H9 (cell line): Measurements from ENCODE around the gene CTF1. TPM values are rescaled to one million over a fixed set of nuclear protein-coding genes. Genes with fewer than 3 reads are reported as not detected.
A peak's percentile ranks its signal among the peaks of the same experiment; 100 is the strongest.

Experiments used
- DNase-seq: peaks from one replicate; pipeline ENCODE4 v3.0.0-alpha.2; 2017
- H2AFZ ChIP-seq: one replicate; pipeline ENCODE4 v1.6.1; 2013; ENCODE audit warnings: mild to moderate bottlenecking, low read length, control low read depth, moderate library complexity
- H2AK5ac ChIP-seq: 2 replicates; pipeline ENCODE4 v1.6.1; 2013; ENCODE audit warnings: low read length, control low read depth, mixed read lengths; ENCODE audit not compliant: insufficient read length
- H2BK120ac ChIP-seq: one replicate; pipeline ENCODE4 v1.6.1; 2013; ENCODE audit warnings: low read depth, mild to moderate bottlenecking, low read length, control low read depth, inconsistent platforms; ENCODE audit not compliant: poor library complexity, severe bottlenecking
- H2BK12ac ChIP-seq: 2 replicates; pipeline ENCODE4 v1.6.1; 2013; ENCODE audit warnings: low read length, control low read depth, mixed read lengths, low read depth; ENCODE audit not compliant: insufficient read length
- H2BK15ac ChIP-seq: 2 replicates; pipeline ENCODE4 v1.6.1; 2013; ENCODE audit warnings: low read depth, low read length, control low read depth
- H2BK20ac ChIP-seq: one replicate; pipeline ENCODE4 v1.6.1; 2013; ENCODE audit warnings: low read depth, mild to moderate bottlenecking, low read length, control low read depth, inconsistent platforms; ENCODE audit not compliant: poor library complexity, severe bottlenecking
- H2BK5ac ChIP-seq: 2 replicates; pipeline ENCODE4 v1.6.1; 2013; ENCODE audit warnings: low read length, control low read depth, mixed read lengths; ENCODE audit not compliant: insufficient read length
- H3K14ac ChIP-seq: 2 replicates; pipeline ENCODE4 v1.6.1; 2013; ENCODE audit warnings: low read length, control low read depth; ENCODE audit not compliant: insufficient read depth
- H3K18ac ChIP-seq: 2 replicates; pipeline ENCODE4 v1.6.1; 2013; ENCODE audit warnings: low read depth, mild to moderate bottlenecking, mixed read lengths, low read length, control low read depth; ENCODE audit not compliant: insufficient read length
- H3K23ac ChIP-seq: 2 replicates; pipeline ENCODE4 v1.6.1; 2013; ENCODE audit warnings: low read length, control low read depth, mixed read lengths, low read depth; ENCODE audit not compliant: insufficient read length
- H3K23me2 ChIP-seq: 2 replicates; pipeline ENCODE4 v1.6.1; 2013; ENCODE audit warnings: low read depth, mild to moderate bottlenecking, mixed read lengths, low read length, control low read depth; ENCODE audit not compliant: insufficient read length, poor library complexity, severe bottlenecking
- H3K27ac ChIP-seq: 2 replicates; pipeline ENCODE4 v1.5.1; 2013; ENCODE audit warnings: low read length, control low read depth, mixed read lengths, low read depth; ENCODE audit not compliant: insufficient read length
- H3K27me3 ChIP-seq: 2 replicates; pipeline ENCODE4 v1.6.1; 2013; ENCODE audit warnings: low read length, control low read depth, inconsistent platforms; ENCODE audit not compliant: insufficient read depth
- H3K4ac ChIP-seq: 2 replicates; pipeline ENCODE4 v1.6.1; 2013; ENCODE audit warnings: low read depth, mild to moderate bottlenecking, control low read depth, inconsistent platforms, low read length, moderate library complexity
- H3K4me1 ChIP-seq: 2 replicates; pipeline ENCODE4 v1.6.1; 2013; ENCODE audit warnings: low read length, control low read depth, inconsistent platforms; ENCODE audit not compliant: insufficient read depth
- H3K4me2 ChIP-seq: 2 replicates; pipeline ENCODE4 v1.6.1; 2013; ENCODE audit warnings: low read length, control low read depth, mixed read lengths; ENCODE audit not compliant: insufficient read length, insufficient read depth
- H3K56ac ChIP-seq: 2 replicates; pipeline ENCODE4 v1.6.1; 2013; ENCODE audit warnings: low read depth, mild to moderate bottlenecking, mixed read lengths, low read length, control low read depth; ENCODE audit not compliant: insufficient read length
- H3K79me1 ChIP-seq: 2 replicates; pipeline ENCODE4 v1.6.1; 2013; ENCODE audit warnings: low read depth, mild to moderate bottlenecking, moderate library complexity, low read length, control low read depth, inconsistent platforms; ENCODE audit not compliant: insufficient read depth, poor library complexity, severe bottlenecking
- H3K79me2 ChIP-seq: 2 replicates; pipeline ENCODE4 v1.6.1; 2013; ENCODE audit warnings: low read length, control low read depth, inconsistent platforms; ENCODE audit not compliant: insufficient read depth
- H3K9ac ChIP-seq: 2 replicates; pipeline ENCODE4 v1.6.1; 2013; ENCODE audit warnings: low read length, control low read depth, mixed read lengths; ENCODE audit not compliant: insufficient read length; ENCODE audit errors: extremely low read depth
- H3K9me3 ChIP-seq: one replicate; pipeline ENCODE4 v1.6.1; 2013; ENCODE audit warnings: low read depth, low read length, inconsistent platforms; ENCODE audit not compliant: control insufficient read depth
- H3T11ph ChIP-seq: one replicate; pipeline ENCODE4 v1.6.1; 2013; ENCODE audit warnings: mild to moderate bottlenecking, low read length, control low read depth, inconsistent platforms
- H4K20me1 ChIP-seq: one replicate; pipeline ENCODE4 v1.6.1; 2013; ENCODE audit not compliant: control insufficient read depth, insufficient read length, insufficient read depth
- H4K5ac ChIP-seq: 2 replicates; pipeline ENCODE4 v1.6.1; 2013; ENCODE audit warnings: low read depth, mild to moderate bottlenecking, mixed read lengths, low read length, control low read depth; ENCODE audit not compliant: insufficient read length
- H4K8ac ChIP-seq: replicated peaks from 2 replicates; pipeline ENCODE4 v1.6.1; 2013; ENCODE audit warnings: low read length, control low read depth, mixed read lengths, low read depth; ENCODE audit not compliant: insufficient read length
- H4K91ac ChIP-seq: 2 replicates; pipeline ENCODE4 v1.6.1; 2013; ENCODE audit warnings: low read depth, mild to moderate bottlenecking, moderate library complexity, mixed read lengths, low read length, control low read depth; ENCODE audit not compliant: insufficient read length
- H3K27ac Mint-ChIP-seq, 3 experiments: 2 replicates in 2 of 3; 3 replicates in 1 of 3; pipeline ENCODE4 v1.8.0; 2020 to 2021; ENCODE audit warnings: mixed read lengths in 3 of 3, mild to moderate bottlenecking in 1 of 3, moderate library complexity in 1 of 3
- H3K27me3 Mint-ChIP-seq: 2 replicates; pipeline ENCODE4 v1.8.0; 2021; ENCODE audit warnings: low read depth, mild to moderate bottlenecking, moderate library complexity, mixed read lengths
- H3K36me3 Mint-ChIP-seq, 3 experiments: 2 replicates in 2 of 3; 3 replicates in 1 of 3; pipeline ENCODE4 v1.8.0; 2020 to 2021; ENCODE audit warnings: low read depth in 3 of 3, mixed read lengths in 3 of 3; ENCODE audit not compliant: insufficient read depth in 1 of 3
- H3K4me1 Mint-ChIP-seq, 2 experiments: 2 replicates each; pipeline ENCODE4 v1.8.0; 2020; ENCODE audit warnings: mixed read lengths in 2 of 2
- H3K4me3 Mint-ChIP-seq, 2 experiments: 2 replicates in 1 of 2; 3 replicates in 1 of 2; pipeline ENCODE4 v1.8.0; 2020 to 2021; ENCODE audit warnings: mild to moderate bottlenecking in 2 of 2, mixed read lengths in 2 of 2, moderate library complexity in 1 of 2
- H3K9me3 Mint-ChIP-seq, 2 experiments: 2 replicates in 1 of 2; 3 replicates in 1 of 2; pipeline ENCODE4 v1.8.0; 2020; ENCODE audit warnings: mild to moderate bottlenecking in 2 of 2, mixed read lengths in 2 of 2, moderate library complexity in 1 of 2
- CTCF ChIP-seq: fragments of 200-600 bp; sonication (generic); conservative IDR thresholded peaks from 3 replicates; pipeline ENCODE4 v1.8.0; 2021; ENCODE audit warnings: antibody characterized with exemption, mild to moderate bottlenecking
- WGBS: extraction: QIAGEN DNeasy Blood & Tissue Kit; methylation state at CpG from one replicate; pipeline ENCODE4 v1.1.7; 2013; ENCODE audit warnings: missing lambda C conversion rate, low lambda C conversion rate, mixed read lengths; ENCODE audit not compliant: insufficient read length; ENCODE audit errors: extremely low coverage; 5-methylcytosine and 5-hydroxymethylcytosine counted together
- total RNA-seq: library from RNA; stranded (reverse); gene quantifications from 2 replicates; pipeline ENCODE4 v1.2.1, GENCODE V29; 2021

Gene CTF1
- total RNA-seq, 1 experiment from 2014 or later: 0.72 TPM

- H4K8ac ChIP-seq: no peak overlapping the region
- no peak overlapping the region for H2BK20ac ChIP-seq
- no peak overlapping the region for H2AK5ac ChIP-seq
- no peak overlapping the region for H2BK120ac ChIP-seq
- no peaks in the 10 kb centered on the region for H3K79me2 ChIP-seq
- peaks cover 0 to 1% (median 0%) of the 10 kb centered on the region in 3 experiments; a peak in 1 of 7 replicates for H3K36me3 Mint-ChIP-seq
- H3K18ac ChIP-seq: no peak overlapping the region
- no peak overlapping the region for H3K14ac ChIP-seq
- H4K20me1 ChIP-seq: no peaks in the 10 kb centered on the region
- no peaks in the 10 kb centered on the region for H3K4me1 Mint-ChIP-seq
- no peak overlapping the region for H3K4ac ChIP-seq
- no peak overlapping the region for H3K56ac ChIP-seq
- no peaks in the 10 kb centered on the region for H3K79me1 ChIP-seq
- no CpG with 5 or more reads among the region's 5 CpGs for WGBS
- H3K9me3 ChIP-seq: no peaks in the 10 kb centered on the region
- no peaks in the 10 kb centered on the region for H3K23me2 ChIP-seq
- no peak overlapping the region for H3K9ac ChIP-seq
- no peak overlapping the region for H3K27ac ChIP-seq
- H3K9me3 Mint-ChIP-seq: no peaks in the 10 kb centered on the region
- no peaks in the 10 kb centered on the region for H3K4me1 ChIP-seq
- H2BK15ac ChIP-seq: no peak overlapping the region
- no peak overlapping the region for H4K91ac ChIP-seq
- no peak for DNase-seq
- H3K27me3 Mint-ChIP-seq: peaks cover 37% of the 10 kb centered on the region
- H3K27me3 ChIP-seq: peaks cover 4% of the 10 kb centered on the region; the same call in 1 of the 2 replicates
- H4K5ac ChIP-seq: no peak overlapping the region
- no peak overlapping the region for H2AFZ ChIP-seq
- H3K4me2 ChIP-seq: no peak overlapping the region
- H3K4me3 Mint-ChIP-seq: no peak overlapping the region
- peak; percentile 48; the same call in 2 of the 3 replicates for TF ChIP-seq CTCF
- H3K27ac Mint-ChIP-seq: no peak overlapping the region
- H2BK5ac ChIP-seq: no peak overlapping the region
- no peak overlapping the region for H3K23ac ChIP-seq
- H3T11ph ChIP-seq: no peak overlapping the region
- H2BK12ac ChIP-seq: no peak overlapping the region
Measured at GRCh38 chr16:30867747-30868146, 28.7 kb upstream of the CTF1 start.
